Endothelial cell (in vitro differentiated cells): ENCODE results near the gene SND1. TPM values are rescaled to one million over a fixed set of nuclear protein-coding genes. Genes with fewer than 3 reads are reported as not detected.

Experiments
- DNase-seq: peaks from one replicate; pipeline ENCODE4 v3.0.0; 2021; ENCODE audit warnings: low spot score
- H3K27ac Mint-ChIP-seq: one replicate; pipeline ENCODE4 v1.8.0; 2021; ENCODE audit warnings: mixed read lengths, inconsistent platforms; ENCODE audit not compliant: unreplicated experiment
- H3K27me3 Mint-ChIP-seq: one replicate; pipeline ENCODE4 v1.8.0; 2021; ENCODE audit warnings: mild to moderate bottlenecking, moderate library complexity, mixed read lengths, inconsistent platforms; ENCODE audit not compliant: unreplicated experiment
- H3K36me3 Mint-ChIP-seq: one replicate; pipeline ENCODE4 v1.8.0; 2021; ENCODE audit warnings: mild to moderate bottlenecking, low read depth, mixed read lengths, inconsistent platforms; ENCODE audit not compliant: unreplicated experiment
- H3K4me1 Mint-ChIP-seq: one replicate; pipeline ENCODE4 v1.8.0; 2021; ENCODE audit warnings: mild to moderate bottlenecking, mixed read lengths, inconsistent platforms; ENCODE audit not compliant: unreplicated experiment
- H3K4me3 Mint-ChIP-seq: one replicate; pipeline ENCODE4 v1.8.0; 2021; ENCODE audit warnings: mild to moderate bottlenecking, mixed read lengths, inconsistent platforms; ENCODE audit not compliant: unreplicated experiment
- H3K9me3 Mint-ChIP-seq: one replicate; pipeline ENCODE4 v1.8.0; 2021; ENCODE audit warnings: mixed read lengths, inconsistent platforms; ENCODE audit not compliant: unreplicated experiment
- CTCF ChIP-seq: fragments of 200-600 bp; sonication (generic); IDR thresholded peaks from one replicate; pipeline ENCODE4 v1.5.0; 2021; ENCODE audit warnings: antibody characterized with exemption; ENCODE audit not compliant: unreplicated experiment
- total RNA-seq: library from RNA; stranded (reverse); fragmentation: NEBNext Ultra II Directional; extraction: Animal tissue kit (Norgen Biotek cat#: 25700); gene quantifications from one replicate; pipeline ENCODE4 v1.2.1, GENCODE V29; 2021; ENCODE audit not compliant: unreplicated experiment

The SND1 gene
- total RNA-seq, 1 donor from 2014 or later: 375 TPM

GRCh38 chr7:127731431-127732080, 79.6 kb downstream of the SND1 start:
- Mint-ChIP-seq H3K4me1 (peaks cover 50% of the 10 kb centered on the region), H3K27me3 (peaks cover 3% of the 10 kb centered on the region), H3K36me3 (peaks cover 46% of the 10 kb centered on the region), H3K27ac (peak overlapping the region; percentile 61), H3K9me3 (no peaks in the 10 kb centered on the region), H3K4me3 (peak overlapping the region; percentile 60)
- TF ChIP-seq CTCF: no peak
- DNase-seq: no peak

- peak overlapping the region; percentile 4 for H3K4me3 Mint-ChIP-seq
- DNase-seq: no peak
- H3K4me1 Mint-ChIP-seq: peaks cover 48% of the 10 kb centered on the region
- H3K9me3 Mint-ChIP-seq: no peaks in the 10 kb centered on the region
- H3K36me3 Mint-ChIP-seq: peaks cover 46% of the 10 kb centered on the region
- TF ChIP-seq CTCF: no peak
- H3K27me3 Mint-ChIP-seq: peaks cover 4% of the 10 kb centered on the region
- H3K27ac Mint-ChIP-seq: no peak overlapping the region
Measured at GRCh38 chr7:127732306-127732705, 80.3 kb downstream of the SND1 start.

- H3K4me3 Mint-ChIP-seq: no peak overlapping the region
- no peak for DNase-seq
- H3K27me3 Mint-ChIP-seq: peaks cover 4% of the 10 kb centered on the region
- no peak overlapping the region for H3K27ac Mint-ChIP-seq
- TF ChIP-seq CTCF: no peak
- no peaks in the 10 kb centered on the region for H3K9me3 Mint-ChIP-seq
- peaks cover 39% of the 10 kb centered on the region for H3K36me3 Mint-ChIP-seq
- H3K4me1 Mint-ChIP-seq: peaks cover 50% of the 10 kb centered on the region
Measured at GRCh38 chr7:127733986-127734385, 82.0 kb downstream of the SND1 start.

GRCh38 chr7:127736511-127736910, 84.5 kb downstream of the SND1 start:
- Mint-ChIP-seq H3K4me3 (no peak overlapping the region), H3K27ac (no peak overlapping the region)

More at GRCh38 chr7:127736511-127736910, 84.5 kb downstream of the SND1 start:
- DNase-seq: no peak
- TF ChIP-seq CTCF: no peak
- H3K36me3 Mint-ChIP-seq: peaks cover 39% of the 10 kb centered on the region
- H3K9me3 Mint-ChIP-seq: no peaks in the 10 kb centered on the region
- H3K27me3 Mint-ChIP-seq: peaks cover 2% of the 10 kb centered on the region
- peaks cover 54% of the 10 kb centered on the region for H3K4me1 Mint-ChIP-seq
